OCI-LY1 (cell line): ENCODE results near the gene SH3YL1.

Experiments used
- H2AFZ ChIP-seq: fragments of 200-600 bp; sonication (generic), shearing (Covaris generic); 2 replicates; pipeline ENCODE4 v1.6.0; 2014; ENCODE audit warnings: antibody characterized with exemption, mild to moderate bottlenecking, low read length
- H3F3A ChIP-seq: fragments of 200-600 bp; sonication (generic), shearing (Covaris generic); 2 replicates; pipeline ENCODE4 v1.6.0; 2014; ENCODE audit warnings: mild to moderate bottlenecking, antibody characterized with exemption, low read length, moderate library complexity; ENCODE audit not compliant: insufficient read depth
- H3K27ac ChIP-seq: fragments of 200-600 bp; sonication (generic); 2 replicates; pipeline ENCODE4 v1.5.1; 2014; ENCODE audit warnings: low read length, mixed run types, mild to moderate bottlenecking, low read depth; ENCODE audit not compliant: poor library complexity, severe bottlenecking
- H3K27me3 ChIP-seq: fragments of 200-600 bp; sonication (generic); 2 replicates; pipeline ENCODE4 v1.6.0; 2014; ENCODE audit warnings: antibody characterized with exemption, mild to moderate bottlenecking, low read length, moderate library complexity; ENCODE audit not compliant: insufficient read depth
- H3K36me3 ChIP-seq: fragments of 200-600 bp; sonication (generic); 2 replicates; pipeline ENCODE4 v1.6.1; 2014; ENCODE audit warnings: mild to moderate bottlenecking, antibody characterized with exemption, low read length, moderate library complexity, mixed read lengths; ENCODE audit not compliant: insufficient read depth
- H3K4me1 ChIP-seq: fragments of 200-600 bp; sonication (generic); 2 replicates; pipeline ENCODE4 v1.5.1; 2014; ENCODE audit warnings: mild to moderate bottlenecking, low read length, moderate library complexity; ENCODE audit not compliant: insufficient read depth, severe bottlenecking
- H3K4me2 ChIP-seq: fragments of 200-600 bp; sonication (generic), shearing (Covaris generic); 2 replicates; pipeline ENCODE4 v1.6.1; 2014; ENCODE audit warnings: low read length
- H3K4me3 ChIP-seq: fragments of 200-600 bp; sonication (generic); 2 replicates; pipeline ENCODE4 v1.5.1; 2014; ENCODE audit warnings: low read length, low read depth, mild to moderate bottlenecking, mixed read lengths; ENCODE audit not compliant: poor library complexity, severe bottlenecking
- H3K79me2 ChIP-seq: fragments of 200-600 bp; shearing (Covaris generic); 2 replicates; pipeline ENCODE4 v1.6.1; 2016; ENCODE audit warnings: mixed run types, low read length, mixed read lengths; ENCODE audit not compliant: insufficient read depth
- H3K9ac ChIP-seq: fragments of 200-600 bp; sonication (generic), shearing (Covaris generic); 2 replicates; pipeline ENCODE4 v1.6.1; 2014; ENCODE audit warnings: mild to moderate bottlenecking, low read length, mixed read lengths
- H3K9me2 ChIP-seq: fragments of 200-600 bp; sonication (generic), shearing (Covaris generic); 2 replicates; pipeline ENCODE4 v1.6.1; 2014; ENCODE audit warnings: low read depth, mild to moderate bottlenecking, low read length, mixed read lengths
- H3K9me3 ChIP-seq: fragments of 200-600 bp; shearing (Covaris generic); 2 replicates; pipeline ENCODE4 v1.6.1; 2014; ENCODE audit warnings: low read length, mixed read lengths
- H4K20me1 ChIP-seq: fragments of 200-600 bp; sonication (generic), shearing (Covaris generic); 2 replicates; pipeline ENCODE4 v1.6.0; 2016; ENCODE audit warnings: mild to moderate bottlenecking, low read length; ENCODE audit not compliant: insufficient read depth
- EZH2 ChIP-seq: fragments of 200-600 bp; sonication (generic), shearing (Covaris generic); IDR thresholded peaks from 2 replicates; pipeline ENCODE4 v1.8.0; 2017; ENCODE audit warnings: borderline replicate concordance, mixed run types, mild to moderate bottlenecking, antibody characterized with exemption, low read length, moderate library complexity, mixed read lengths
- TF ChIP-seq, protein P1 (sequence below): fragments of 200-600 bp; sonication (generic), shearing (Covaris generic); IDR thresholded peaks from 2 replicates; pipeline ENCODE4 v1.5.1; 2017; ENCODE audit warnings: mild to moderate bottlenecking, antibody characterized with exemption, low read length, moderate library complexity, mixed read lengths

The SH3YL1 gene

DNA sequence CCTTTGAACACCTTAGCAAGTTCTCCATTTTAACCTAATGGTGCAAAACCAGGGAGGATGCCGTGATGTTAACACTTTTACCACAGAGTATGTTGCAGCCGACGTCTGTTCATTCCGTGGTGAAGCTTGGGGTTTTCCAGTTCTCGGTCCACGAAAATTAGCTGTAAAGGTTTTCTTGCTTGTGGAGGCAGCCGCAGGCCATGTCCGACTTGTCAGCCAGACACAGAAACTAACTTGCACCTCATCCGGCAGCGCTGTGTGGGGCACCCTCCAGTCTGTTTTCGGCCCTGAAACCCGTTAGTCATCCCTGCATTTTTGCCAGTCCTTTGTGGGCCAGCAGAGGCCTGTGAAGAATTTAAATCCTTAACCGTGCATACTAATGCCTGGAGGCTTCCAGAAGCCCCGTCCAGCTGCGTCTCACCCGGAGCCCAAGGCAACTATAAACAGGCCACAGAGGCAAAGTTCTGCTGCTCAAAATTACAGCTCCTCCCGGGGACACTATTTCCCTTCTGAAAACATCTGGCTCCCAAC is 70.6 kb downstream of the SH3YL1 start:
- no peaks in the 10 kb centered on the region; the same call in 1 of the 2 replicates for H3K36me3 ChIP-seq
- 0 out of 2 replicates have a peak, but pooled peaks cover 2% of the 10 kb centered on the region for H3K9me3 ChIP-seq
- no peak overlapping the region for H3K27ac ChIP-seq
- H3K9me2 ChIP-seq: no peaks in the 10 kb centered on the region
- no peak overlapping the region for H3K4me2 ChIP-seq
- H2AFZ ChIP-seq: no peak overlapping the region
- no peaks in the 10 kb centered on the region for H3K4me1 ChIP-seq
- H3K27me3 ChIP-seq: no peaks in the 10 kb centered on the region
- no peak overlapping the region for H3K4me3 ChIP-seq
- H4K20me1 ChIP-seq: no peaks in the 10 kb centered on the region
- H3K79me2 ChIP-seq: no peaks in the 10 kb centered on the region
- no peak overlapping the region for H3K9ac ChIP-seq
- 0 out of 2 replicates have a peak, but pooled peaks cover 3% of the 10 kb centered on the region for H3F3A ChIP-seq
- TF ChIP-seq, protein P1, sequence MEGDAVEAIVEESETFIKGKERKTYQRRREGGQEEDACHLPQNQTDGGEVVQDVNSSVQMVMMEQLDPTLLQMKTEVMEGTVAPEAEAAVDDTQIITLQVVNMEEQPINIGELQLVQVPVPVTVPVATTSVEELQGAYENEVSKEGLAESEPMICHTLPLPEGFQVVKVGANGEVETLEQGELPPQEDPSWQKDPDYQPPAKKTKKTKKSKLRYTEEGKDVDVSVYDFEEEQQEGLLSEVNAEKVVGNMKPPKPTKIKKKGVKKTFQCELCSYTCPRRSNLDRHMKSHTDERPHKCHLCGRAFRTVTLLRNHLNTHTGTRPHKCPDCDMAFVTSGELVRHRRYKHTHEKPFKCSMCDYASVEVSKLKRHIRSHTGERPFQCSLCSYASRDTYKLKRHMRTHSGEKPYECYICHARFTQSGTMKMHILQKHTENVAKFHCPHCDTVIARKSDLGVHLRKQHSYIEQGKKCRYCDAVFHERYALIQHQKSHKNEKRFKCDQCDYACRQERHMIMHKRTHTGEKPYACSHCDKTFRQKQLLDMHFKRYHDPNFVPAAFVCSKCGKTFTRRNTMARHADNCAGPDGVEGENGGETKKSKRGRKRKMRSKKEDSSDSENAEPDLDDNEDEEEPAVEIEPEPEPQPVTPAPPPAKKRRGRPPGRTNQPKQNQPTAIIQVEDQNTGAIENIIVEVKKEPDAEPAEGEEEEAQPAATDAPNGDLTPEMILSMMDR: no peak
- no peak for TF ChIP-seq EZH2

DNA sequence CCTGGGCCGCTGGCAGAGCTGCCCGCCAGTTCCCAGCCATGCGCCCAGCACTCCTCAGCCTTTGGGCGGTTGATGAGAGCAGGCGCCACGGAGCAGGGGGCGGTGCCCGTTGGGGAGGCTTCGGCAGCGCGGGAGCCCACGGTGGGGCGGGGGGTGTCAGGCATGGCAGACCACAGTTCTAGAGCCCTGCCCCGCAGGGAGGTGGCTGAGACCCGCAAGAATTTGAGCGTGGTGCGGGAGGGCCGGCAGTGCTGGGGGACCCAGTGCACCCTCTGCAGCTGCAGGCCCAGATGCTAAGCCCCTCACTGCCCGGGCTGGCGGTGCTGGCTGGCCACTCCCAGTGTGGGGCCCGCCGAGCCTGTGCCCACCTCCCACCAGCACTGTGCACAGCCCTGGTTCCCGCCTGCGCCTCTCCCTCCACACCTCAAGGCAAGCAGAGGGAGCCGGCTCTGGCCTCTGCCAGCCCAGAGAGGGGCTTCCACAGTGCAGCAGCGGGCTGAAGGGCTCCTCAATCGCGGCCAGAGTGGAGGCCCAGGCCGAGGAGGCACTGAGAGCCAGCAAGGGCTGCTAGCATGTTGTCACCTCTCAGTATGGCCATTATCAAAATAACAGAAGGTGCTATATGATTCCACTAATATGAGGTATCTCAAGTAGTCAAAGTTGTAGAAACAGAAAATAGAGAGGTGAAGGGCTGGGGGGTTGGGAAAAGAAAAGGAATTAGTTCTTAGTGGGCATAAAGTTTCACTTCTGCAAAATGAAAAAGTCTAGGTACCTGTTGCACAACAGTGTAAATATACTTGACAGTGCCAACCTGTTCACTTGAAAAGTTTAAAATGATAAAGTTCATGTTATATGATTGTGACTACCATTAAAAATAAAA is 72.3 kb downstream of the SH3YL1 start:
- TF ChIP-seq, protein P1: no peak
- no peak for TF ChIP-seq EZH2
- Histone ChIP-seq H3K27ac (no peak overlapping the region), H3F3A (0 out of 2 replicates have a peak, but pooled peaks cover 3% of the 10 kb centered on the region), H3K9me3 (0 out of 2 replicates have a peak, but pooled peaks cover 2% of the 10 kb centered on the region), H3K9ac (no peak overlapping the region), H3K36me3 (no peaks in the 10 kb centered on the region; the same call in 1 of the 2 replicates), H3K27me3 (no peaks in the 10 kb centered on the region), H4K20me1 (no peaks in the 10 kb centered on the region), H3K4me1 (no peaks in the 10 kb centered on the region), H3K4me3 (no peak overlapping the region), H3K79me2 (no peaks in the 10 kb centered on the region), H3K4me2 (no peak overlapping the region), H3K9me2 (no peaks in the 10 kb centered on the region), H2AFZ (no peak overlapping the region)

DNA sequence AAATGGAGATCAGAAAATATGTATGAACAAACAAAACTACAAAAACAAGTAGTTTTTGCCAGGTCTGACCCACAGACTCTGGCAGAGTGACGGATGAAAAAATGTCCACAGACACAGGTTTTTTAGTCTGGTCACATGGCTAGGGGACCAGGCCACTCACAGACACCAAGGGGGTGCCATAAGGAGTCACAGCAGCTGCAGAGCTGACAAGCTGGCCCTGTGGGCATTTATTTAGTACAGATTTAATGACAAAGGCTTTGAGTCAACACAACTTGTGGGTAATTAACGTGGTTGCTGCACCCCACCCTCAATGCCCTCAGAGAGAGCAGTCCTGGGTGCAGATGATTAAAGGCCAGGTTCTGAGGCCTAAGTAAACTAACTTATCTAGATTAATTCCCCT is 76.0 kb downstream of the SH3YL1 start:
- no peak overlapping the region for H3K27ac ChIP-seq
- no peaks in the 10 kb centered on the region for H3K27me3 ChIP-seq
- no peak overlapping the region for H2AFZ ChIP-seq
- H3K9me2 ChIP-seq: no peaks in the 10 kb centered on the region
- H3K79me2 ChIP-seq: no peaks in the 10 kb centered on the region
- 0 out of 2 replicates have a peak, but pooled peaks cover 3% of the 10 kb centered on the region for H3F3A ChIP-seq
- peaks cover 5% of the 10 kb centered on the region; the same call in 1 of the 2 replicates for H3K9me3 ChIP-seq
- H3K4me2 ChIP-seq: no peak overlapping the region
- TF ChIP-seq EZH2: no peak
- TF ChIP-seq, protein P1: no peak
- no peaks in the 10 kb centered on the region; the same call in 1 of the 2 replicates for H3K36me3 ChIP-seq
- no peak overlapping the region for H3K9ac ChIP-seq
- H3K4me1 ChIP-seq: no peaks in the 10 kb centered on the region
- H4K20me1 ChIP-seq: no peaks in the 10 kb centered on the region
- H3K4me3 ChIP-seq: no peak overlapping the region
